ENCODE measurements around the gene GRPEL2.

The GRPEL2 gene

DNA sequence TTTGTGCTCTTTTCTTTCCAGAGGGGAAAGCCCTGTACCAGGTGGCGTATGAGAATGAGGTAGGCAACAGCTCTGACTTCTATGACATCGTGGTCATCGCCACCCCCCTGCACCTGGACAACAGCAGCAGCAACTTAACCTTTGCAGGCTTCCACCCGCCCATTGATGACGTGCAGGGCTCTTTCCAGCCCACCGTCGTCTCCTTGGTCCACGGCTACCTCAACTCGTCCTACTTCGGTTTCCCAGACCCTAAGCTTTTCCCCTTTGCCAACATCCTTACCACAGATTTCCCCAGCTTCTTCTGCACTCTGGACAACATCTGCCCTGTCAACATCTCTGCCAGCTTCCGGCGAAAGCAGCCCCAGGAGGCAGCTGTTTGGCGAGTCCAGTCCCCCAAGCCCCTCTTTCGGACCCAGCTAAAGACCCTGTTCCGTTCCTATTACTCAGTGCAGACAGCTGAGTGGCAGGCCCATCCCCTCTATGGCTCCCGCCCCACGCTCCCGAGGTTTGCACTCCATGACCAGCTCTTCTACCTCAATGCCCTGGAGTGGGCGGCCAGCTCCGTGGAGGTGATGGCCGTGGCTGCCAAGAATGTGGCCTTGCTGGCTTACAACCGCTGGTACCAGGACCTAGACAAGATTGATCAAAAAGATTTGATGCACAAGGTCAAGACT, 22.8 kb downstream of the GRPEL2 start:
- TF ChIP-seq, protein P1, sequence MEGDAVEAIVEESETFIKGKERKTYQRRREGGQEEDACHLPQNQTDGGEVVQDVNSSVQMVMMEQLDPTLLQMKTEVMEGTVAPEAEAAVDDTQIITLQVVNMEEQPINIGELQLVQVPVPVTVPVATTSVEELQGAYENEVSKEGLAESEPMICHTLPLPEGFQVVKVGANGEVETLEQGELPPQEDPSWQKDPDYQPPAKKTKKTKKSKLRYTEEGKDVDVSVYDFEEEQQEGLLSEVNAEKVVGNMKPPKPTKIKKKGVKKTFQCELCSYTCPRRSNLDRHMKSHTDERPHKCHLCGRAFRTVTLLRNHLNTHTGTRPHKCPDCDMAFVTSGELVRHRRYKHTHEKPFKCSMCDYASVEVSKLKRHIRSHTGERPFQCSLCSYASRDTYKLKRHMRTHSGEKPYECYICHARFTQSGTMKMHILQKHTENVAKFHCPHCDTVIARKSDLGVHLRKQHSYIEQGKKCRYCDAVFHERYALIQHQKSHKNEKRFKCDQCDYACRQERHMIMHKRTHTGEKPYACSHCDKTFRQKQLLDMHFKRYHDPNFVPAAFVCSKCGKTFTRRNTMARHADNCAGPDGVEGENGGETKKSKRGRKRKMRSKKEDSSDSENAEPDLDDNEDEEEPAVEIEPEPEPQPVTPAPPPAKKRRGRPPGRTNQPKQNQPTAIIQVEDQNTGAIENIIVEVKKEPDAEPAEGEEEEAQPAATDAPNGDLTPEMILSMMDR (conservative IDR thresholded peaks at IDR 0.05; ENCODE audit: low read depth, low read length): no peak
- DNase-seq (ENCODE audit: low read depth): no peak
- no peak overlapping the region for H3K4me3 ChIP-seq (ENCODE audit: low read length)

DNA sequence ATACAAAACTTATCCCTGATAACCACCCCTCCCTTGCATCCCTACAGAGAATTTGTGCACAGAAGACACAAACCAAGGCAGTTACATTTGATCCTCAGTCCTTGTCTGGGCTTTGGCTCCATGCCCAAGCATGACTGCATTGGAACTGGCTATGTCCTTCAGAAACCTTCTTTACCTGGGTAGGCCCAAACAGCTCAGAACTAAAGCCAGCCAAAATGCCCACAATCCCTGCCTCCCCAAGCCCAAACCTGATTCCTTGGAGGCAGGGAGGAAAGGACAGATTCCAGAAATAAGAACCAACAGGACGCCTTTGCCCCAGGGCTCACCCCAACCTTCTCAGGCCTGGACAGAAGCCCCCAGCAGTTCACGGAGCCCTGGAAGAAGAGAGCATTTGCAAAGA, 25.6 kb downstream of the GRPEL2 start:
- no peak overlapping the region for H3K4me3 ChIP-seq (ENCODE audit: low read length)
- TF ChIP-seq, protein P1 (conservative IDR thresholded peaks at IDR 0.05; ENCODE audit: low read depth, low read length): no peak
- no peak for DNase-seq (ENCODE audit: low read depth)

DNA sequence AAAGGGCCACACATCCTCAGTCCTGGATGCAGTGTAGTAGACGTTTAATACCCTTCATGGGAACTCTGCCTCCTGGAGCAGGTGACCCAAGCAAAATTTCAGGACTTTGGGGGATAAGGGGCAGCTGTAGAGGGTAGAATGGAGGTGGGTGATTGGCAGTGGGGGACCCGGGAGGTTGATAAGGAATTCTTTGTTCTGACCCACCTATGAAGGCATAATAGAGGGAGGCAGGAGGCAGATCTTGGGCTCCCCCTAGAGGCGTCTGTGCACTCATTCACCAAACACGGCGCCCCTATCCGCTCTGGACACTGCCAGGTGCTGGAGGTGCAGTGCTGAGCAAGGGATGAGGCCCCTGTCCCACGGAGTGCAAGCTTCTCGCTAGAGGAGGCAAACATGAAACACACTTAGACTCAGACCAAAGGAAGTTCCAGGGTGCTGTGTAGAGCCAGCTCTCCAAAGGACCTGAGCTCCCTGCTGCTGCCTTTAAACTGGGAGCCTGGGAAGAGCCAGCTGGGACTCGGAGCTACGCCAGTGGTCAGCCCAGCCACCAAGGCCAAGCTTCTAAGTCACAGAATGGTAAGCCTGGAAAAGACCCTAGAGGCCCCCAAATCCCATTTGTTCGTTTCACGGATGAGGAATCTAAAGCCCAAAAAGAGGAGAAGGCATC, 26.1 kb downstream of the GRPEL2 start:
- no peak for DNase-seq (ENCODE audit: low read depth)
- H3K4me3 ChIP-seq (ENCODE audit: low read length): no peak overlapping the region
- TF ChIP-seq, protein P1 (conservative IDR thresholded peaks at IDR 0.05; ENCODE audit: low read depth, low read length): peak; percentile 88

DNA sequence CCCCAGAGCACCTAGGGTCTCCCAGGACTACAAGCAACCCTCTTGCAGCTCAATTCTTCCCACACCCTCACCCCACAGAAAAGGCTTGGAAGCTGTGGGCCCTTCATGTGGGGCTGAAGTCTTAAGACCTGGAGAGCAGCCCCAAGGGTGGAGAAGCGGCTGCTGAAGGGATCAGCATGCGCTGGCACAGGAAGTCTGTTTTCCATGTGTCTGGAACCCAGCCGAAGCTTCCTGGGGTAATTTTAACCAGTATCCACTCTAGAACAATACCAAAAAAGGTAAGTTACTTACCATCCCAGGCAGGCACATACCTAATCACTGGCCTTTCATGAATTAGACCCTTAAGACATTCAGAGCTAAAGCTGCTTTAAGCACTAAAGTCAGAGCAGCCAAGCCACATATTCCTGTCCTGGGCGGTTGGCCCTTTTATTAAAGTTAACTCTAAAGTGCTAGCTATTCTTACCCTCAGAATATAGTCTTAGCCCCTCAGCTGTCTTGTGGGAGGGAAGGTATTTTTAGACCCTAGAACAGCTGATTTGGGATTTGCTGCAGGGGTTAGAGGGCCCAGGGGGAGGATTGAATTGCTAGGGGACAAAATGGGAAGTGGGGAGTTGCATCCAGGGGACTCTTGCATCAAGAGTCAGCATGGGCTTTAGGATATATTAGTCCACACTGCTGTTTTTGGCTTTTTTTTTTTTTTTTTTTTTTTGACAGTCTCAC, 26.9 kb downstream of the GRPEL2 start:
- no peak for DNase-seq (ENCODE audit: low read depth)
- no peak overlapping the region for H3K4me3 ChIP-seq (ENCODE audit: low read length)
- TF ChIP-seq, protein P1 (conservative IDR thresholded peaks at IDR 0.05; ENCODE audit: low read depth, low read length): no peak

DNA sequence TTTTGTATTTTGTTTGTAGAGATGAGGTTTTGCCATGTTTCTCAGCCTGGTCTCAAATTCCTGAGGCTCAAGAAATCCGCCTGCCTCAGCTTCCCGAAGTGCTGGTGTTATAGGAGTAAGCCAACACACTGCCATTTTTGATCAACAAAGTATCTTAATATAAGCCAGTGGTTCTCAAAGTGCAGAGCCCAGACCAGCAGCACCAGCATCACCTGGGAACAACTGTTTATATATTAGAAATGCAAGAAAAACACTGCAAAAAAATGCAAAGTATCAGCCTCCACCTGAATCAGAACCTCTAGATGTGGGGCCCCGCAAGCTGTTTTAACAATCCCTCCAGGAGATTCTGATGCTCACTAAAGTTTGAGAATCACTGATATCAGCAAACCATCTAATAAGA, 27.6 kb downstream of the GRPEL2 start:
- no peak overlapping the region for H3K4me3 ChIP-seq (ENCODE audit: low read length)
- DNase-seq (ENCODE audit: low read depth): no peak
- TF ChIP-seq, protein P1 (conservative IDR thresholded peaks at IDR 0.05; ENCODE audit: low read depth, low read length): no peak

DNA sequence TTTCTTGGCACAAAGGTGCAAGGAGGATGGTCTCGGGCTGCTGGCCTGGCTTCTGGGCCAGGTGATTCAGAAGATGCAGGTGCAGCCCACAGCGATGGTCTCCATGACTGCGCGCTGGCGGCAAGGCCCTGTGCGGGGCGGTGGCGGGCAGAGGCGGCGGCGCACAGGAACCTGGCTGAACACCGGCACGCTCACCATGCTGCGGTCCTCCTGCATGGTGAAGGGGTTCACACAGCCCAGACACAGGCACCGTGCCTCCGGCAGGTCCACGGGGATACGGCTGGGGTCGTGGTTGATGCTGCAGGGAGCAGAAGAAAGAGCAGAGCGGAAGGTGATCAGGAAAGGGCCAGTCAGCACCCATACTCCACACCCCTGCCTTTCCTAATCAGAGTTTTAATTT, 29.0 kb downstream of the GRPEL2 start:
- DNase-seq (ENCODE audit: low read depth): no peak
- TF ChIP-seq, protein P1 (conservative IDR thresholded peaks at IDR 0.05; ENCODE audit: low read depth, low read length): no peak
- H3K4me3 ChIP-seq (ENCODE audit: low read length): no peak overlapping the region
